HepG2 (cell line): ENCODE results near the gene CHADL. TPM values are rescaled to one million over a fixed set of nuclear protein-coding genes. Genes with fewer than 3 reads are reported as not detected.
A peak's percentile ranks its signal among the peaks of the same experiment; 100 is the strongest.
"Not testable (repeated sequence)": the region's sequence is repeated elsewhere in the genome, so short reads cannot be mapped to it uniquely, and the experiment has no call there.

Experiments
- ATAC-seq: fragments of 200-7000 bp; cut with Tn5 transposase; 3 replicates; pipeline ENCODE4 v1.9.1; 2020; ENCODE audit warnings: mild to moderate bottlenecking, moderate library complexity
- BruUV-seq: library from RNA; stranded (reverse); fragments of 400-500 nt; replicated peaks from 2 replicates; lab custom pipeline; 2021; lab: Mats Ljungman, UMichigan
- CTCF ChIA-PET: fragments of 300-600 bp; formaldehyde crosslinking; extraction: SDS; loops from one replicate; lab custom pipeline; 2021; ENCODE audit warnings: low total read pairs, inconsistent platforms, low intra/inter-chr PET ratio; lab: Yijun Ruan, JAX
- POLR2A ChIA-PET: fragments of 350-600 bp; sonication (Branson Sonifier 250); formaldehyde crosslinking; loops from one replicate; lab custom pipeline; 2020; ENCODE audit warnings: antibody characterized with exemption, inconsistent platforms; lab: Yijun Ruan, JAX
- DNase-seq: peaks from one replicate; pipeline ENCODE4 v3.0.0-alpha.2; 2015; ENCODE audit warnings: low spot score
- FAIRE-seq: peaks from 3 replicates; lab custom pipeline; 2011; peaks lifted over from hg19 to GRCh38; lab: Jason Lieb, UNC
- H2AFZ ChIP-seq: one replicate; pipeline ENCODE4 v1.6.1; 2011; ENCODE audit warnings: low read length, inconsistent platforms
- H3K27ac ChIP-seq: fragments of 300-600 bp; 3 replicates; pipeline ENCODE4 v1.8.0; 2011; ENCODE audit warnings: mixed run types, mild to moderate bottlenecking, mixed read lengths, low read length, inconsistent platforms; ENCODE audit not compliant: insufficient read depth; ENCODE audit errors: extremely low read length
- H3K27me3 ChIP-seq, 2 experiments: fragments of 200-600 bp in 1 of 2; 2 replicates in 1 of 2; 3 replicates in 1 of 2; pipeline versions ENCODE4 v1.6.0 to v1.8.0; 2011; ENCODE audit warnings: low read length in 2 of 2, mild to moderate bottlenecking in 2 of 2, moderate library complexity in 2 of 2, inconsistent platforms in 1 of 2; ENCODE audit not compliant: insufficient read depth in 2 of 2, control insufficient read depth in 1 of 2
- H3K36me3 ChIP-seq, 2 experiments: fragments of 200-600 bp in 1 of 2; replicated peaks in 1 of 2; 2 replicates in 1 of 2; 3 replicates in 1 of 2; pipeline versions ENCODE4 v1.5.1 to v1.8.0; 2011; ENCODE audit warnings: low read length in 2 of 2, inconsistent platforms in 1 of 2; ENCODE audit not compliant: insufficient read depth in 2 of 2, control insufficient read depth in 1 of 2
- H3K4me1 ChIP-seq: 2 replicates; pipeline ENCODE4 v1.5.1; 2012; ENCODE audit warnings: low read length, inconsistent platforms; ENCODE audit not compliant: insufficient read depth
- H3K4me2 ChIP-seq: 2 replicates; pipeline ENCODE4 v1.6.0; 2011; ENCODE audit warnings: low read depth, low read length, inconsistent platforms
- H3K4me3 ChIP-seq, 3 experiments: fragments of 200-600 bp in 1 of 3; sonication (generic), shearing (Covaris generic) in 1 of 3; replicated peaks in 1 of 3; 2 replicates each; pipeline ENCODE4 v1.5.1; 2011 to 2016; ENCODE audit warnings: low read length in 3 of 3, inconsistent platforms in 2 of 3, low read depth in 2 of 3, mild to moderate bottlenecking in 2 of 3, control low read depth in 1 of 3, mixed read lengths in 1 of 3; ENCODE audit not compliant: insufficient read depth in 1 of 3
- H3K79me2 ChIP-seq: one replicate; pipeline ENCODE4 v1.6.1; 2011; ENCODE audit warnings: low read length, inconsistent platforms; ENCODE audit not compliant: insufficient read depth
- H3K9ac ChIP-seq: 2 replicates; pipeline ENCODE4 v1.6.0; 2011; ENCODE audit warnings: mild to moderate bottlenecking, low read depth, low read length, inconsistent platforms; ENCODE audit not compliant: insufficient read depth
- H3K9me3 ChIP-seq: 2 replicates; pipeline ENCODE4 v1.5.1; 2012; ENCODE audit warnings: mild to moderate bottlenecking, low read length
- H4K20me1 ChIP-seq: 2 replicates; pipeline ENCODE4 v1.6.0; 2011; ENCODE audit warnings: inconsistent platforms, mild to moderate bottlenecking, low read length, moderate library complexity; ENCODE audit not compliant: insufficient read depth
- ATF7 ChIP-seq, 2 experiments: fragments of 450-650 bp in 1 of 2; sonication (generic) in 1 of 2; formaldehyde crosslinking in 1 of 2; IDR thresholded peaks; 2 replicates each; pipeline versions ENCODE4 v1.4.0 to v1.6.1; 2016 to 2020; ENCODE audit warnings: antibody characterized with exemption in 1 of 2, mild to moderate bottlenecking in 1 of 2, missing genetic modification reagents in 1 of 2
- PAF1 ChIP-seq: IDR thresholded peaks from 2 replicates; pipeline ENCODE4 v1.6.1; 2016; ENCODE audit warnings: missing genetic modification reagents, missing compliant biosample characterization
- POLR2AphosphoS5 ChIP-seq: IDR thresholded peaks from 2 replicates; pipeline ENCODE4 v1.6.1; 2012; ENCODE audit warnings: low read depth, low read length
- ZC3H13 ChIP-seq: sonication (generic); formaldehyde crosslinking; IDR thresholded peaks from 2 replicates; pipeline ENCODE4 v1.8.1; 2023; ENCODE audit warnings: mild to moderate bottlenecking, missing genetic modification reagents, moderate library complexity
- ZNF724P ChIP-seq: sonication (generic); formaldehyde crosslinking; IDR thresholded peaks from 2 replicates; pipeline ENCODE4 v1.8.0; 2022; ENCODE audit warnings: missing genetic modification reagents, borderline replicate concordance
- WGBS: methylation state at CpG from one replicate; pipeline ENCODE4 v1.1.6; 2017; ENCODE audit warnings: low lambda C conversion rate; 5-methylcytosine and 5-hydroxymethylcytosine counted together
- in situ Hi-C: cut with HindIII; loops from 2 replicates; pipeline ENCODE4 v1.10.0; 2017; ENCODE audit warnings: low pct_unique_long_range_greater_than_20kb; ENCODE audit not compliant: extremely low pct_ligation_motif_present
- intact Hi-C: fragments of 100-400 bp; cut with micrococcal nuclease; formaldehyde crosslinking; loops from one replicate; pipeline ENCODE4 v1.10.0; 2022; ENCODE audit not compliant: unreplicated experiment
- microRNA-seq: library from miRNA; unstranded; fragments of <30 nt; microRNA quantifications from one replicate; pipeline ENCODE4, GENCODE V29; 2020
- polyA plus RNA-seq, 8 experiments: library from polyadenylated mRNA; depleted of rRNA in 3 of 8; stranded (reverse) in 7 of 8; unstranded in 1 of 8; fragments of >200 nt; fragmentation: Illumina TruSeq in 4 of 8; extraction: Trizol in 4 of 8; gene quantifications; 2 replicates each; pipeline versions ENCODE4 v1.2.1 to v1.2.3, GENCODE V29; 2011 to 2016; ENCODE audit warnings: low read depth in 4 of 8, missing spikeins in 1 of 8, mixed read lengths in 1 of 8; ENCODE audit not compliant: insufficient read depth in 1 of 8
- small RNA-seq, 3 experiments: library from RNA; depleted of rRNA; stranded (forward); fragments of <200 nt; gene quantifications; one replicate each; pipeline ENCODE3, GENCODE V24; 2012; ENCODE audit warnings: low read depth in 2 of 3, low replicate concordance in 1 of 3; ENCODE audit not compliant: insufficient read length in 3 of 3, insufficient read depth in 2 of 3
- total RNA-seq, 5 experiments: library from RNA; depleted of rRNA; stranded (reverse); fragments of >200 nt; fragmentation: Illumina TruSeq; extraction: Trizol; gene quantifications; 2 replicates each; pipeline ENCODE4 v1.2.3, GENCODE V29; 2016; ENCODE audit warnings: low read depth in 1 of 5

CHADL gene
- total and polyA plus RNA-seq, 2 of the 13 experiments (the other 11 are each of a cell fraction or from before 2014, with no cell fraction given), result 2.8 to 8.1 TPM

GRCh38 chr22:41180362-41180761 lies 60.4 kb downstream of the CHADL start:
- H3K27ac ChIP-seq; H3K27me3 ChIP-seq; H3K4me3 ChIP-seq; TF ChIP-seq ATF7 (CRISPR knock-in tag; IDR thresholded peaks at IDR 0.05): not testable (repeated sequence)
- TF ChIP-seq PAF1 (0 out of 2 replicates have a peak, but pooled peaks have one; percentile 4), ATF7 (IDR thresholded peaks at IDR 0.05) (0 out of 2 replicates have a peak, but pooled peaks have one; percentile 24), ZC3H13 (CRISPR knock-in tag) (peak; percentile 77), POLR2AphosphoS5 (peak; percentile 16; the same call in 1 of the 2 replicates), ZNF724P (0 out of 2 replicates have a peak, but pooled peaks have one; percentile 37)
- TF ChIP-seq, all 625 proteins: peak for 5; not testable (repeated sequence) for 620
- WGBS, result 97% methylated on average over 6 of the region's 6 CpGs
- intact Hi-C loops, CTCF ChIA-PET, ATAC-seq, H3K9me3 ChIP-seq, H2AFZ ChIP-seq, H4K20me1 ChIP-seq, POLR2A ChIA-PET, in situ Hi-C loops, H3K4me1 ChIP-seq, H3K4me2 ChIP-seq, H3K79me2 ChIP-seq, DNase-seq, FAIRE-seq, BruUV-seq, H3K9ac ChIP-seq: not testable (repeated sequence)
- peaks cover 29 to 36% of the 10 kb centered on the region in 2 experiments for H3K36me3 ChIP-seq

Small RNA genes lying within 50 kb of the gene (microRNA-seq; reads per million reads assigned to microRNA genes)
- gene MIR6889, result 0.51 reads per million

Small RNA genes lying within 50 kb of the gene (small RNA-seq; reads per million reads assigned to genes)
- 0 reads per million in 3 experiments for gene MIR6889

Other genes starting within 250 kb of the CHADL start
- gene EP300, start 148.3 kb downstream of the CHADL start, total RNA-seq (2016; rRNA removed; fragmentation: Illumina TruSeq; extraction: Trizol), result 14.9 and 30.9 TPM in 2 replicates
- gene EP300, start 148.3 kb downstream of the CHADL start, polyA plus RNA-seq (2011; rRNA removed), result 13.6 and 15.3 TPM in 2 replicates
- gene L3MBTL2, start 35.6 kb downstream of the CHADL start, total RNA-seq (2016; rRNA removed; fragmentation: Illumina TruSeq; extraction: Trizol), result 33.7 and 37.6 TPM in 2 replicates
- gene L3MBTL2, start 35.6 kb downstream of the CHADL start, polyA plus RNA-seq (2011; rRNA removed), result 13.8 and 15.2 TPM in 2 replicates
- gene RANGAP1, start 45.3 kb upstream of the CHADL start, total RNA-seq (2016; rRNA removed; fragmentation: Illumina TruSeq; extraction: Trizol), result 71.7 and 83.9 TPM in 2 replicates
- 51.8 and 53.8 TPM in 2 replicates for gene RANGAP1, start 45.3 kb upstream of the CHADL start, polyA plus RNA-seq (2011; rRNA removed)
- 30.6 and 37.2 TPM in 2 replicates for gene ZC3H7B, start 60.6 kb upstream of the CHADL start, total RNA-seq (2016; rRNA removed; fragmentation: Illumina TruSeq; extraction: Trizol)
- 26.4 and 36.2 TPM in 2 replicates for gene ZC3H7B, start 60.6 kb upstream of the CHADL start, polyA plus RNA-seq (2011; rRNA removed)
- gene TEF, start 141.0 kb upstream of the CHADL start, total RNA-seq (2016; rRNA removed; fragmentation: Illumina TruSeq; extraction: Trizol), result 7.6 and 8.2 TPM in 2 replicates
- gene TEF, start 141.0 kb upstream of the CHADL start, polyA plus RNA-seq (2011; rRNA removed), result 11.2 and 13.9 TPM in 2 replicates
- gene TOB2, start 205.9 kb upstream of the CHADL start, total RNA-seq (2016; rRNA removed; fragmentation: Illumina TruSeq; extraction: Trizol), result 13.7 and 16.7 TPM in 2 replicates
- 12.2 and 14.3 TPM in 2 replicates for gene TOB2, start 205.9 kb upstream of the CHADL start, polyA plus RNA-seq (2011; rRNA removed)
- gene PHF5A, start 227.8 kb upstream of the CHADL start, total RNA-seq (2016; rRNA removed; fragmentation: Illumina TruSeq; extraction: Trizol), result 105 and 154 TPM in 2 replicates
- gene PHF5A, start 227.8 kb upstream of the CHADL start, polyA plus RNA-seq (2011; rRNA removed), result 50.7 and 56.6 TPM in 2 replicates
- gene ACO2, start 228.2 kb upstream of the CHADL start, total RNA-seq (2016; rRNA removed; fragmentation: Illumina TruSeq; extraction: Trizol), result 39.3 and 45.6 TPM in 2 replicates
- 19.2 and 19.4 TPM in 2 replicates for gene ACO2, start 228.2 kb upstream of the CHADL start, polyA plus RNA-seq (2011; rRNA removed)